Natural killer cell treated with Interleukin-12 subunit alpha and Interleukin-12 subunit beta and Interleukin-15 and Interleukin-18, amount 100 ng/mL, for 72 hours (primary cell): Measurements from ENCODE around the gene CTXN3. TPM values are rescaled to one million over a fixed set of nuclear protein-coding genes. Genes with fewer than 3 reads are reported as not detected.

Experiments
- ATAC-seq, 2 donors: fragments of 150-1000 bp; cut with Tn5 transposase in 1 of 2; sonication (Bioruptor Pico), chemical (Tn5 transposase) in 1 of 2; 2 replicates each; pipeline ENCODE4 v1.10.0; 2021
- DNase-seq: peaks from one replicate; pipeline ENCODE4 v3.0.0; 2022; ENCODE audit warnings: low spot score
- H3K27ac Mint-ChIP-seq, 2 donors: 1 replicate in 1 of 2; 2 replicates in 1 of 2; pipeline ENCODE4 v1.8.0; 2022; ENCODE audit warnings: mixed read lengths in 2 of 2, mild to moderate bottlenecking in 1 of 2, moderate library complexity in 1 of 2
- H3K27me3 Mint-ChIP-seq, 2 donors: 1 replicate in 1 of 2; 2 replicates in 1 of 2; pipeline ENCODE4 v1.8.0; 2022; ENCODE audit warnings: mixed read lengths in 2 of 2
- H3K36me3 Mint-ChIP-seq: one replicate; pipeline ENCODE4 v1.8.0; 2022; ENCODE audit warnings: mixed read lengths
- H3K4me1 Mint-ChIP-seq, 2 donors: 1 replicate in 1 of 2; 2 replicates in 1 of 2; pipeline ENCODE4 v1.8.0; 2022; ENCODE audit warnings: low read depth in 2 of 2, mixed read lengths in 2 of 2, mild to moderate bottlenecking in 1 of 2
- H3K4me3 Mint-ChIP-seq: one replicate; pipeline ENCODE4 v1.8.0; 2022; ENCODE audit warnings: mixed read lengths
- H3K9me3 Mint-ChIP-seq: 2 replicates; pipeline ENCODE4 v1.8.0; 2022; ENCODE audit warnings: mixed read lengths
- total RNA-seq, 2 donors: library from RNA; stranded (reverse); gene quantifications; one replicate each; pipeline ENCODE4 v1.2.3, GENCODE V29; 2022

The CTXN3 gene
- total RNA-seq, 2 donors from 2014 or later: not detected

DNA sequence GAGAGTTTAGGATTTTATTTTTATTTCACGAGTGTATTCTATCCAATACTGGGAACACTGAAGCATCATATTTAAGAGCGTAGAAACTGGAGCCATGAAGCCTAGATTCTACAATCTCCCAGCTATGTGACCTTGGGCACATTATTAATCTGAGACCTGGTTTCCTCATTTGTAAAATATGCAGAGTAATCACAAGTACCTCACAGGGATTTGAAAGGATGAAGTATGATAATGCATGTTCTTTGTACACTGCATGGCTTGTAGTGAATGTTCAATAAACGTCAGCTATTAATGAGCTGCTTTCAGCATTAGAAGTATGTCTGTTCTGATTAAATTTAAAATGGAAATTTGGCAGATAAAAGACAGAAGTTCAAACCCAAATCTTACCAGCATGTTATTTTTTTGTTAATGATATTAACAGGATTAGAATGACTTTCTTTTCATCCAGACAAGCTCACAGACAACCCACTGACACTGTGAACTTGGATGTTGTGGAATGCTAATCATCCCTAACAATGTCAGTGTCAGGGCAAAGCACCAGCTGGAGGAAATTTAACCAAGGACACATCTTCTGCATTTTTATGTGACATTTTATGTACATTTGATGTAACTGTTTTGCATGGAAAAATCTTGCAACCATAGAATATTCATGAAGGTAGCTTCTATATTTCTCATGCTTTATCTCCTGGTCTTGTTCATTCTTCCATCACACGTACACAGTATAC, 27.1 kb upstream of the CTXN3 start:
- Mint-ChIP-seq H3K36me3 (peaks cover 4% of the 10 kb centered on the region), H3K4me1 (no peaks in the 10 kb centered on the region), H3K9me3 (no peaks in the 10 kb centered on the region), H3K4me3 (no peak overlapping the region), H3K27ac (no peak overlapping the region), H3K27me3 (peaks cover 0 to 4% of the 10 kb centered on the region in 2 donors)
- no peak for DNase-seq
- ATAC-seq: no peak

DNA sequence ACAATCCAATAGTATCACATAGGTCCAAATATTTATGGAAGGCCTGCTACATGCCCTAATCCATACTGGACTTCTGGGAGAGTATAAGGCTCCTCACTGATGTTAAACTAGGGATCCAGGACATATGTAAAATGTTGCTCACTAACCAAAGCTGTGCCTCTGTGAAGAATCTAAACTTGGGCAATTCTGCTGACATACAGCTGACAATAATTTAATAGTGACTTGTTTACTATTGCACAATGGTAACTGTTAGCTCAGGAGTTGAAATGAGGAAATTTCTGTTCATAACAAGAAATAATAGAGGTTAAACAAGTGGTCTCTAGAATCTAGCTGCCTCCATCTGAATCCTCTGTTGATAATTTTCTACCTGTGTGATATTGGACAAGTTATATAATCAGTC, 14.9 kb upstream of the CTXN3 start:
- peaks cover 4% of the 10 kb centered on the region for H3K9me3 Mint-ChIP-seq
- no peaks in the 10 kb centered on the region for H3K36me3 Mint-ChIP-seq
- no peaks in the 10 kb centered on the region for H3K4me1 Mint-ChIP-seq
- H3K27me3 Mint-ChIP-seq: peaks cover 6 to 14% of the 10 kb centered on the region in 2 donors
- no peak for DNase-seq
- H3K4me3 Mint-ChIP-seq: no peak overlapping the region
- ATAC-seq: no peak
- H3K27ac Mint-ChIP-seq: no peak overlapping the region

DNA sequence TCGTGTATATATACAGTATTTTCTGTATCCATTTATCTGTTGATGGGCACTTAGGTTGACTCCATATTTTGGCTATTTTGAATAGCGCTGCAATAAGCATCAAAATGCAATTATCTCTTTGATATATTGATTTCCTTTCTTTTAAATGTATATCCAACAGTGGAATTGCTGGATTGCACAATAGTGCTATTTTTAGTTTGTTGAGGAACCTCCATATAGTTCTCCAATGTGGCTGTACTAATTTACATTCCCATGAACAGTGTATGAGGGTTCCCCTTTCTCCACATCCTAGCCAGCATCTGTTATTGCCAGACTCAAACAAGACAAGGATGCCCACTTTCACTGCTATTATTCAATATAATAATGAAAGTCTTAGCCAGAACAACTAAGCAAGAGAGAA, 9.1 kb upstream of the CTXN3 start:
- H3K4me1 Mint-ChIP-seq: no peaks in the 10 kb centered on the region

DNA sequence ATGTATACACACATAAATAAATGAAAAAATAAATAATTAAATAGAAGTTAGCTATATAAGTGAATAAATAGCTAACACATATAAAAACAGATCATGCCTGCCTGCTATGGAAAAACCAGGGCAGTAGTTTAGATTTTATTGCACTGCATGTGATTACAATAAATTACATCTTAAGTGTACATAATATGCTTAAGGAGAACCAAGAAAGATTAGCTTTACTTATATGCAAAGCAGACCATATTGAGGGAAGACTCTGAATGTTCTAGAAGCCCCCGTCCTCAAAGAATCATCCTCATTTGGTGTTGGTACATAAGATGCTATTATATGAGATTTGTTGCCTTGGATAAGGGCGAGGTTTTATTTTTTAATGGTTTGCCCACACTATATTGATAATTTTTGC, 5.9 kb upstream of the CTXN3 start:
- ATAC-seq (no peak), DNase-seq (no peak)
- H3K27ac Mint-ChIP-seq: no peak overlapping the region
- H3K4me1 Mint-ChIP-seq: no peaks in the 10 kb centered on the region
- H3K27me3 Mint-ChIP-seq: peaks cover 5 to 11% of the 10 kb centered on the region in 2 donors
- no peak overlapping the region for H3K4me3 Mint-ChIP-seq
- peaks cover 10% of the 10 kb centered on the region for H3K9me3 Mint-ChIP-seq
- H3K36me3 Mint-ChIP-seq: no peaks in the 10 kb centered on the region

More for the DNA sequence above, 9.1 kb upstream of the CTXN3 start:
- ATAC-seq (no peak), DNase-seq (no peak)
- no peak overlapping the region for H3K4me3 Mint-ChIP-seq
- peaks cover 11% of the 10 kb centered on the region for H3K9me3 Mint-ChIP-seq
- H3K27me3 Mint-ChIP-seq: peaks cover 6 to 13% of the 10 kb centered on the region in 2 donors
- H3K36me3 Mint-ChIP-seq: no peaks in the 10 kb centered on the region
- H3K27ac Mint-ChIP-seq: no peak overlapping the region

DNA sequence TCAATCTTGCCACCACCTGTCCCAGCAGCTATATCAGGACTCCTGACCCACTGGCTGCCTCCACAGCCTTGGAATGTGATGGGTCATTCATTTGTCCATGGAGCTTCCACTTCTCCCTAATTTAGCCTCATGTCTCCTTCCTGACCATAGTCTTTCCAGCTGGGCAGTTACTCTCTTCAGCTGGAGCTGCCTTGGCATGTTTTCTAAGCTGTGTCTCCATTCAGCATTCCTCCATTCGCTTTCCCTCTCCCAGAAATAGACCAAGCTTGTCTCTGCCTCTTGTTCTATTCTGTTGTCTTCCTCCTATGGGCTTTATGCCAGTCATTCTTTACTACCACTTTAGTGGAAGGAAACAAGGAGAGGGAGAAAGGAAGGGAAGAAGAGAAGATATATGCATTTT, 5.3 kb upstream of the CTXN3 start:
- ATAC-seq: no peak
- Mint-ChIP-seq H3K9me3 (peaks cover 7% of the 10 kb centered on the region), H3K4me3 (no peak overlapping the region), H3K27me3 (peaks cover 2 to 6% of the 10 kb centered on the region in 2 donors), H3K36me3 (no peaks in the 10 kb centered on the region), H3K27ac (no peak overlapping the region), H3K4me1 (no peaks in the 10 kb centered on the region)
- DNase-seq: no peak

DNA sequence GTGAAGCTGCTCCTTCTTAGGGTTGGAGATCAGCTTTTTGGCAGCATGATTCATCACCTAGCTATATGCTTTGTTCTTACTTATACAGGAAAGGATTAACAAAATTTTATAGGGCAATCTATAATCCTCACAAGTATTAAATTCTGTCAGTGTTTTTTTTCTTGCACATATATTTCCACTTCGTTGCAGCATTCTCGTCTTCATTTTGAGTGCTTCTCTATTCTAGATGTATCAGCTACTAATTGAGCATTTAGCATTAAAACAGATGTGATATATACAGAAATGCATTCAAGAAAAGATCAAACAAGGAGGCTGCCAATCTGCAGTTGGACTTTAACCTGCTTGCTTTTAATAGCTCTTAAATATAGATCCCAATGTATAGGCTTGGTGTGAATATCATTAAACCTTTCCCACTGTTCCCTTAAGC, 3.6 kb upstream of the CTXN3 start:
- Mint-ChIP-seq H3K4me1 (no peaks in the 10 kb centered on the region), H3K9me3 (peaks cover 5% of the 10 kb centered on the region), H3K36me3 (no peaks in the 10 kb centered on the region), H3K27ac (no peak overlapping the region), H3K4me3 (no peak overlapping the region), H3K27me3 (no peaks in the 10 kb centered on the region)
- DNase-seq (no peak), ATAC-seq (no peak)

DNA sequence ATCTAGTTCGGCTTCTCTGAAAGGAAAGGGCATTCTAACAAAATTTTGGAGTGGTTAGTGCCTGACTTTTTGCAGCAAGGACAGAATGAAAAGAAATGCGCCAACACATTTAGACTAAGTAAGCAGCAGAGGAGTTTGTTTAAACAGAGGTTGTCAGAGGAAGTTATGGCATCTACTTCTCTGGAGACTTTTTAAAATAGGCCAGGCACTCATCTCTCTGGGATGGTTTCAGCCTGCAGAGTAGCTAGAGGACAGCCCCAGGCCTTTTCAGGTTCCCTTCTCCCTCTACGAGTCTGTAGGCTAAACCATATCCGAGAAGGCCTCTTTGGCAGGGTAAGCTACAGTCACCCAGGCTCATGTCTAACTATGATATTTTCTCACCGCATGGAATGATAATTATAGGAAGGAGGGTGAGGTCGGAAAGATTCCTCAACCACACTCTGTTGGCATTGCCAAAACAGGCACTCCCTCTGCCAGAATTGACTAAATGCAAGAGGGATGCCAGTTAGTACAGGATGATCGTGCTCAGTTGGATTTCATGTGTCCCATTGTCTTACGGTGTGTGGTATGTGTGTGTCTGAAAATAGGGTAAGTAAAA, 1.4 kb upstream of the CTXN3 start:
- peaks cover 0 to 2% of the 10 kb centered on the region in 2 donors for H3K27me3 Mint-ChIP-seq
- no peaks in the 10 kb centered on the region for H3K4me1 Mint-ChIP-seq
- H3K36me3 Mint-ChIP-seq: no peaks in the 10 kb centered on the region
- no peak overlapping the region for H3K4me3 Mint-ChIP-seq
- no peaks in the 10 kb centered on the region for H3K9me3 Mint-ChIP-seq
- no peak overlapping the region for H3K27ac Mint-ChIP-seq
- ATAC-seq: no peak
- DNase-seq: no peak

DNA sequence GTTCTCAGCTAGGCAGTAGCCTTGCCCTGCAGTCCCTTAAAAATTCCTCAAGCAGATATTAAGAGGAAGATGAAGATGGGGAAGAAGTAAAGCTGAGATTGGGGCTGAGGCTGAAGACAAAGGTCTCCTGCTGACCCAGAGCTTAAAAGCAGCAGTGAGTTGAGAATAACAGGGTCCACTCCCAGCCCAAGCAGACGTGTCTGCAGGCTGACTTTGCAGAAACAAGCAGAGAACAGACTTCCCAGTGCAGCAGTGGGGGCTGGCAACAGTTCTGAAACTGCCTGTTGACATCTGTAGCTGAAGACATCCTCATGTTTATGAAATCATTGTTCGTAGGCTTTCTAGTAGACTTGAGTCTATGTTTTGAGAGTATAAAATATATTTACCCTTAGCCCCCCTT, 1.1 kb downstream of the CTXN3 start:
- no peak overlapping the region for H3K4me3 Mint-ChIP-seq
- no peaks in the 10 kb centered on the region for H3K4me1 Mint-ChIP-seq
- peaks cover 0 to 2% of the 10 kb centered on the region in 2 donors for H3K27me3 Mint-ChIP-seq
- ATAC-seq (no peak), DNase-seq (no peak)
- H3K27ac Mint-ChIP-seq: no peak overlapping the region
- no peaks in the 10 kb centered on the region for H3K36me3 Mint-ChIP-seq
- no peaks in the 10 kb centered on the region for H3K9me3 Mint-ChIP-seq

DNA sequence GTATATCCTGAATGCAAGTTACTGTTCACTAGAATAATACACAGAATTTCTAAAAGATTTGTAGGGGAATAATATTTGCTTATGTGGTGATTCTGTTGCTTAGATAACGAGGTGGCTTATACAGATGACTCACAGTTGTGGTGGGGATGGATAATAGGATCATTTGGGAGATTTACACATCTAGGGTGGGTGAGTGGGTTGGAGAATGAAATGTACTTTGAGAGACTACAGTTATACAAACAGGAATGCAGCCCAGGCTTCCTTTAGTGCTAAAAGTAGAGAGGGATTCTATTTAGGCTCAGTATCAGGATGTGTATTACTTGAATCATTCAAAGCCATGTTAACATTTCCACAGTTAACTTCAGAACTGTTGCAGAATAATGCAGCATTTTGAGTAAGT, 1.8 kb downstream of the CTXN3 start:
- Mint-ChIP-seq H3K36me3 (no peaks in the 10 kb centered on the region), H3K4me1 (no peaks in the 10 kb centered on the region), H3K27ac (no peak overlapping the region), H3K9me3 (no peaks in the 10 kb centered on the region), H3K4me3 (no peak overlapping the region), H3K27me3 (peaks cover 0 to 2% of the 10 kb centered on the region in 2 donors)
- DNase-seq (no peak), ATAC-seq (no peak)

DNA sequence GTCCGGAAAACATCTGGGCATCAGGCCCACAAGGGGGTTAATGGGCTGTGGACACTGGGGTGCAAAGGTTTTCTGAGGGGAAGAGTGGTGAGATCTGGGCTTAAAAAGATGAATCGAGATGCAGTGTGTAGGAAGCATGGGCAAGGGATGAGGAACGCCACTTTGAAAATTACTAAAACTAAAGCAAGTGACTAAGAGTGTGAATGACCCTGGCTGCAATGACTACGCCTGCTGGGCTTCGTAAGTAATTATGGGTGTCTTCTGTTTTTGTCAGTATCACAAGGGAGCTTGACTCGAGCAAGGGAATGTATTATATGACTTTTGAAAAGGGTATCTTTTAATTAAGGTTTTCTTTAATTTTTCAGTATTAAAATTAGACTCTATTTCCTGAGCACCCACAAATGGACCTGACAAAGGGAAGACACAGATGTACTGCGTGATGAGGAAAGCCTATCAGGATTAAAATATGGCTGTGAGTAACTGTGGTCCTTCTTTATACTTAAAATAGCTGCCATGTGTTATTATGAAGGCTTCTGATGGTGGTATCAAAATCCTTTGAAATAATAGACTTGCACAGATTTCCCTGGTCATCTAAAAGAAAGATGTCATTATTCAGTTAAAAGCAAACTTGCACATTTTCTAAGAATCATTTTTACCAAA, 4.2 kb downstream of the CTXN3 start:
- H3K4me3 Mint-ChIP-seq: no peak overlapping the region
- H3K9me3 Mint-ChIP-seq: no peaks in the 10 kb centered on the region
- DNase-seq (no peak), ATAC-seq (peak in 1 of 2 donors; percentile 67)
- no peaks in the 10 kb centered on the region for H3K4me1 Mint-ChIP-seq
- peaks cover 0 to 2% of the 10 kb centered on the region in 2 donors for H3K27me3 Mint-ChIP-seq
- no peak overlapping the region for H3K27ac Mint-ChIP-seq
- no peaks in the 10 kb centered on the region for H3K36me3 Mint-ChIP-seq

DNA sequence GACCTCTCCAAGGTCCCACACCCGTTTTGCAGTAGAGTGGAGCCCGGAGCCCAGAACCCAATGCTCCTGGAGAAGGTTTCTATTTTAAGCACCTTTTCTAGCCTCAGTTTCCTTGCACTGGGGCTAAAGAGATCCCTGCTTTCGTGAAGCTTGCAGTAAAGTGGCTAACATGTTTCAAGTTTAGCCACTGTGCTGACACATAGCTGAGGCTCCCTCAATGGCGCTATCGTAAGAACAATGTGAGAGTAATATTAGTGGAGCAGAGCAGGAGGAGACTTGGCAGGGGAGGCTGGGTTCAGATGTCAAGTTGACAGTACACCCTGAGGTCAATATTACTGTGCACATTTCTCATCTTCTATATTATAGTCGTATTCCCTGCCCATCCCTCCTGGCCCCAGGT, 7.9 kb downstream of the CTXN3 start:
- Mint-ChIP-seq H3K9me3 (no peaks in the 10 kb centered on the region), H3K4me3 (no peak overlapping the region), H3K4me1 (no peaks in the 10 kb centered on the region), H3K36me3 (no peaks in the 10 kb centered on the region), H3K27me3 (peaks cover 0 to 2% of the 10 kb centered on the region in 2 donors), H3K27ac (no peak overlapping the region)
- ATAC-seq: no peak
- DNase-seq: no peak

DNA sequence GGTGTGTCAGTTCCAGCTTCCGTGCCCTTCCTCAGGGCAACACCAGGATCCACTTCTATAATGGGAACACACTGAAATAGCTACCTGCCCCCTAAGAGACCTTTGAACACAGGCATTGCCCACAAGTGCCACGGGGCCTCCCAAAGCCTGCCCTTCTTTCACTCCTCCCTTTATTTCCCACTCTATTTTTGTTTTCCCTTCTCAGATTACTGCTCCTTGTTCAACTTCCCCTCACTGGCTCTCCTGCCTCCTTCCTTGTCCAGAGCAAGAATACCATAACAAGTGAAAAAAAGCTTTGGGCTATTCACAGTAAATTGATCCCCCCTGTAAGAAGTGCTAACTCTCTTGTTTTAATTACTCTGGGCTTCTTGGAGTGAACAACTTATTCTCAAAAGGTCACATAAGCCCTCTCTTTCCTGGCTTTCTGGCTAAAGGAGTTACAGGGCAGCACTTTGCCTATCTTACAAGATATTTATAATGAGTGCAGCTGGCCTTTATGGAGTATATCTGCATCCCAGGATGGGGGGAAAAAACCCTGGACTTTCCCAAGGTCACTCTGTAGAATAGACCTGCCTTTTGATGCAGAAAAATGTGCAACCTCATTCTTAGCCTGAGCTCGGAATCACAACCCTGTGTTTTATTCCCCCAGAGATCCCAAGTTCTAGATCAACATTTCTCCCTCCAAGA, 11.3 kb downstream of the CTXN3 start:
- Mint-ChIP-seq H3K27ac (no peak overlapping the region), H3K9me3 (no peaks in the 10 kb centered on the region), H3K36me3 (no peaks in the 10 kb centered on the region), H3K27me3 (peaks cover 0 to 3% of the 10 kb centered on the region in 2 donors), H3K4me3 (no peak overlapping the region), H3K4me1 (no peaks in the 10 kb centered on the region)
- ATAC-seq (no peak), DNase-seq (no peak)

DNA sequence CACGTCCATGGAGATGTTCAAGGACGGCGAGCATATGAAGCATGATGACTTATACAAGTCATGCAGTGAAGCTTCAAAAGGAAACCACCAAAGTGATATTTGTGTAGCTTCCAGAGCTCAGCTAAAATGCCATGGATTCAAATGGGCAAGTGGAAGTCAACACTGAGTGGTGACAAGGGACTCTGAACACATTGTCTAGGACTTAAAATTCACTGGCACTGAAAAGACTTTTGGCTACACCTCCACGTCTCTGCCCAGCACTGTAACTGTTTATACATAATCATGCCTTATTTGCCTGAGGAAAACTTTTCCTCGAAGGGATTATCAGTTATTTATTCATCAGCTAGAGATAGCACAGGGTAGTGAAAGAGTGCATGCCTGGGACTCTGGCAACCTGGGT, 15.2 kb downstream of the CTXN3 start:
- Mint-ChIP-seq H3K27me3 (peaks cover 0 to 3% of the 10 kb centered on the region in 2 donors), H3K4me1 (no peaks in the 10 kb centered on the region), H3K36me3 (no peaks in the 10 kb centered on the region), H3K27ac (no peak overlapping the region), H3K4me3 (no peak overlapping the region), H3K9me3 (no peaks in the 10 kb centered on the region)
- DNase-seq (no peak), ATAC-seq (no peak)

DNA sequence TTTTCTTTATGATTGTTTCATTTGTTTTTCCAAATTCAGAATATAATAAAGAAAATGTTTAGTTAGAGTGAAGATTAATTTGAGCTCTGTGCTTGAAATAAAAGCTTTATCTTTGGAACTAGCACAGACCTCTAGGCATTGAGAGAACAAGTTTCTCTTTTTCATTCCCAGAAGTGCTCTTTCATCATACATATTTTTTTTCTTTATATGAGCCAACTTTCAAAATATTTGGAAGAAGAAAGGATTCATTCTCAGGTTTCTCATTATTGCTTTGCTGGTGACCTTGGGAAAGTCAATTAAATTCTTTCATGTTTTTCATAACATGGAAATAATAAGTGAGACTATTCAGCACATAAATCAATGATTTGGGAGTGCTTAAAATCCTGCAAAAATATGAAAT, 16.8 kb downstream of the CTXN3 start:
- Mint-ChIP-seq H3K9me3 (no peaks in the 10 kb centered on the region), H3K36me3 (no peaks in the 10 kb centered on the region), H3K27me3 (peaks cover 3 to 13% of the 10 kb centered on the region in 2 donors), H3K27ac (no peak overlapping the region), H3K4me1 (no peaks in the 10 kb centered on the region), H3K4me3 (no peak overlapping the region)
- no peak for ATAC-seq
- DNase-seq: no peak
